ENCODE data around the gene TAAR6. TPM values are rescaled to one million over a fixed set of nuclear protein-coding genes. Genes with fewer than 3 reads are reported as not detected.

Gene TAAR6
- total RNA-seq, 4 donors from 2014 or later = not detected

DNA sequence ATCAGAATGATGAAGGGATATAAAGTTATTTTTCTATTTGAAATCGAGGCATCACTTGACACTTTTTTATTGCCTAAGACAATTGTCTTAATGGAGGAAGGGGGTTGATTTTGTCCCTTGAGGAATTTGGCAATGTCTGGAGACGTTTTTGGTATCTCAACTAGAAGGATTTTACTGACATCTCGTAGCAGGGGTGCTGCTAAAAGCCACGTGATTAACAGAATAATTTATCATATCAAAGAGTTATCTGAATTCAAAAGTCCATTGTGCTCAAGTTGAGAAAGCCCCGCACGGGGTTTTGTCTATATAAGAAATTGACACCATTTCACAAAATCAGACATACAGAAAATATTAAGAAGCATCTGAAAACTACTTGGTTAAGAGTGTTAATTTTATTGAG lies 1.5 kb upstream of the TAAR6 start:
- TF ChIP-seq CTCF (IDR thresholded peaks at IDR 0.05) = no peak
- no peak for TF ChIP-seq EP300 (IDR thresholded peaks at IDR 0.05; ENCODE audit: low read depth)
- no peak for TF ChIP-seq POLR2AphosphoS5 (IDR thresholded peaks at IDR 0.05)
- TF ChIP-seq POLR2A (IDR thresholded peaks at IDR 0.05) = no peak
- H3K27me3 ChIP-seq = peaks cover 7% of the 10 kb centered on the region
- H3K9me3 ChIP-seq = no peaks in the 10 kb centered on the region
- in situ Hi-C loops (cut with MboI; ENCODE audit: low pct_ligation_motif_present in 1 of 4, low pct_unique_long_range_greater_than_20kb in 1 of 4, low sequenced_read_pairs in 3 of 4) = no loop called here
- H3K4me3 ChIP-seq = no peak overlapping the region
- no peak for DNase-seq
- no peaks in the 10 kb centered on the region for H3K4me1 ChIP-seq
- intact Hi-C loops (cut with DNase I; ENCODE audit: low total_unique reads) = no loop called here
- no peaks in the 10 kb centered on the region for H3K36me3 ChIP-seq
- 50 to 59% methylated on average over 6 of the region's 6 CpGs for WGBS, 2 donors (ENCODE audit: low coverage in 1 of 2)
- H3K27ac ChIP-seq = no peak overlapping the region

GRCh38 chr6:132569170-132569569 lies 952 bp upstream of the TAAR6 start:
- in situ Hi-C loops (cut with MboI; ENCODE audit: low pct_ligation_motif_present in 1 of 4, low pct_unique_long_range_greater_than_20kb in 1 of 4, low sequenced_read_pairs in 3 of 4) (no loop called here), intact Hi-C loops (cut with DNase I; ENCODE audit: low total_unique reads) (no loop called here)
- 48 to 58% methylated on average over 4 of the region's 4 CpGs for WGBS, 2 donors (ENCODE audit: low coverage in 1 of 2)
- Histone ChIP-seq H3K4me1 (no peaks in the 10 kb centered on the region), H3K27me3 (peaks cover 7% of the 10 kb centered on the region), H3K36me3 (no peaks in the 10 kb centered on the region), H3K9me3 (no peaks in the 10 kb centered on the region), H3K4me3 (no peak overlapping the region), H3K27ac (no peak overlapping the region)
- TF ChIP-seq CTCF (IDR thresholded peaks at IDR 0.05) (no peak), POLR2AphosphoS5 (IDR thresholded peaks at IDR 0.05) (no peak), POLR2A (IDR thresholded peaks at IDR 0.05) (no peak), EP300 (IDR thresholded peaks at IDR 0.05; ENCODE audit: low read depth) (no peak)
- no peak for DNase-seq

GRCh38 chr6:132571774-132572173 lies 1.7 kb downstream of the TAAR6 start:
- Histone ChIP-seq H3K27me3 (peaks cover 7% of the 10 kb centered on the region), H3K27ac (no peak overlapping the region), H3K36me3 (no peaks in the 10 kb centered on the region), H3K4me1 (no peaks in the 10 kb centered on the region), H3K4me3 (no peak overlapping the region), H3K9me3 (no peaks in the 10 kb centered on the region)
- intact Hi-C loops (cut with DNase I; ENCODE audit: low total_unique reads) = no loop called here
- TF ChIP-seq POLR2AphosphoS5 (IDR thresholded peaks at IDR 0.05) = no peak
- TF ChIP-seq CTCF (IDR thresholded peaks at IDR 0.05) = no peak
- TF ChIP-seq EP300 (IDR thresholded peaks at IDR 0.05; ENCODE audit: low read depth) = no peak
- TF ChIP-seq POLR2A (IDR thresholded peaks at IDR 0.05) = no peak
- no peak for DNase-seq
- in situ Hi-C loops (cut with MboI; ENCODE audit: low pct_ligation_motif_present in 1 of 4, low pct_unique_long_range_greater_than_20kb in 1 of 4, low sequenced_read_pairs in 3 of 4) = no loop called here

GRCh38 chr6:132584698-132585097 lies 14.6 kb downstream of the TAAR6 start:
- no peak for DNase-seq
- intact Hi-C loops (cut with DNase I; ENCODE audit: low total_unique reads) = no loop called here

More at GRCh38 chr6:132584698-132585097, 14.6 kb downstream of the TAAR6 start:
- WGBS, 2 donors (ENCODE audit: low coverage in 1 of 2) = 50 to 61% methylated on average over 1 of the region's 1 CpG
- H3K4me1 ChIP-seq = no peaks in the 10 kb centered on the region
- TF ChIP-seq POLR2A (IDR thresholded peaks at IDR 0.05) (no peak), EP300 (IDR thresholded peaks at IDR 0.05; ENCODE audit: low read depth) (no peak), CTCF (IDR thresholded peaks at IDR 0.05) (no peak), POLR2AphosphoS5 (IDR thresholded peaks at IDR 0.05) (no peak)
- no peaks in the 10 kb centered on the region for H3K9me3 ChIP-seq
- no peak overlapping the region for H3K4me3 ChIP-seq
- H3K36me3 ChIP-seq = no peaks in the 10 kb centered on the region
- H3K27me3 ChIP-seq = no peaks in the 10 kb centered on the region
- no peak overlapping the region for H3K27ac ChIP-seq
- in situ Hi-C loops (cut with MboI; ENCODE audit: low pct_ligation_motif_present in 1 of 4, low pct_unique_long_range_greater_than_20kb in 1 of 4, low sequenced_read_pairs in 3 of 4) = no loop called here

All from transverse colon (tissue), 4 donors.